ENCODE results near the gene METTL26. TPM values are rescaled to one million over a fixed set of nuclear protein-coding genes. Genes with fewer than 3 reads are reported as not detected.

The METTL26 gene
- polyA plus RNA-seq, 3 donors = 57.1 to 80.9 (median 70.4) TPM

DNA sequence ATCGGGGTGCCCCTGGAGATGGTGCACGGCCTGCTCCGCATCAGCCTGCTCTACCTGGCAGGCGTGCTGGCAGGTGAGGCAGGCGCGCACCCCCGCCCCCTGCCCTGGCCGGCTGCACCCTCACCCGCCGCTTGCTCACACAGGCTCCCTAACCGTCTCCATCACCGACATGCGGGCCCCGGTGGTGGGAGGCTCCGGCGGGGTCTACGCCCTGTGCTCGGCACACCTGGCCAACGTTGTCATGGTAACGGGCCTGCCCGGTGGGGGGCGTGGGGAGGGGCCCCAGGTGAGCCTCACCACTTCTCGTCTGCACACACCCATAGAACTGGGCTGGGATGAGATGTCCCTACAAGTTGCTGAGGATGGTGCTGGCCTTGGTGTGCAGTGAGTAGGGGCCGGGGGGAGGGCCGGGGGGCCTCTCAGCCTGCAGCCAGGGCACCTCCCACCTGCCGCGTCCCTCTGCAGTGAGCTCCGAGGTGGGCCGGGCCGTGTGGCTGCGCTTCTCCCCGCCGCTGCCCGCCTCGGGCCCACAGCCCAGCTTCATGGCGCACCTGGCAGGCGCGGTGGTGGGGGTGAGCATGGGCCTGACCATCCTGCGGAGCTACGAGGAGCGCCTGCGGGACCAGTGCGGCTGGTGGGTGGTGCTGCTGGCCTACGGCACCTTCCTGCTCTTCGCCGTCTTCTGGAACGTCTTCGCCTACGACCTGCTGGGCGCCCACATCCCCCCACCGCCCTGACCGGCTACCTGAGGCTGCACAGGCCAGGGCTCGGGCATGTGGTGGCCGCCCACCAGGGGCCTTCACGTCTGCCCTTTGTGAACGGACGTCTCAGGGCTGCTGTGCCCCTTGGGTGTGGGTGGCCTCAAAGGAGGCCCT is 41.4 kb upstream of the METTL26 start:
- WGBS (ENCODE audit: insufficient coverage) = 78% methylated on average over 36 of the region's 57 CpGs
- H4K20me1 ChIP-seq (ENCODE audit: insufficient read depth, low read length) = peaks cover 47% of the 10 kb centered on the region
- no peak overlapping the region for H2AFZ ChIP-seq (ENCODE audit: insufficient read depth, low read depth, low read length, poor library complexity, severe bottlenecking)
- H3K4me1 ChIP-seq (ENCODE audit: control insufficient read depth in 1 of 2, insufficient read depth in 2 of 2, low read length in 2 of 2) = peaks cover 27 to 43% of the 10 kb centered on the region in 2 donors
- H3K27me3 ChIP-seq (ENCODE audit: control insufficient read depth in 2 of 2, insufficient read depth in 2 of 2, low read length in 2 of 2) = peaks cover 3 to 30% of the 10 kb centered on the region in 2 donors
- H3K79me2 ChIP-seq (ENCODE audit: insufficient read depth, low read length) = peaks cover 22% of the 10 kb centered on the region
- Mint-ChIP-seq H3K27me3 (ENCODE audit: low read depth in 3 of 3) (peaks cover 21 to 38% (median 23%) of the 10 kb centered on the region in 3 donors), H3K9me3 (peaks cover 0 to 5% (median 0%) of the 10 kb centered on the region in 7 donors), H3K27ac (no peak overlapping the region), H3K36me3 (peaks cover 21 to 32% of the 10 kb centered on the region in 2 donors), H3K4me1 (peaks cover 24% of the 10 kb centered on the region), H3K4me3 (peak overlapping the region in 1 of 2 donors; percentile 30)
- no peak overlapping the region for H3K4me3 ChIP-seq (replicated peaks in 1 of 3; ENCODE audit: low read depth in 2 of 3, low read length in 3 of 3)
- TF ChIP-seq, protein P1, sequence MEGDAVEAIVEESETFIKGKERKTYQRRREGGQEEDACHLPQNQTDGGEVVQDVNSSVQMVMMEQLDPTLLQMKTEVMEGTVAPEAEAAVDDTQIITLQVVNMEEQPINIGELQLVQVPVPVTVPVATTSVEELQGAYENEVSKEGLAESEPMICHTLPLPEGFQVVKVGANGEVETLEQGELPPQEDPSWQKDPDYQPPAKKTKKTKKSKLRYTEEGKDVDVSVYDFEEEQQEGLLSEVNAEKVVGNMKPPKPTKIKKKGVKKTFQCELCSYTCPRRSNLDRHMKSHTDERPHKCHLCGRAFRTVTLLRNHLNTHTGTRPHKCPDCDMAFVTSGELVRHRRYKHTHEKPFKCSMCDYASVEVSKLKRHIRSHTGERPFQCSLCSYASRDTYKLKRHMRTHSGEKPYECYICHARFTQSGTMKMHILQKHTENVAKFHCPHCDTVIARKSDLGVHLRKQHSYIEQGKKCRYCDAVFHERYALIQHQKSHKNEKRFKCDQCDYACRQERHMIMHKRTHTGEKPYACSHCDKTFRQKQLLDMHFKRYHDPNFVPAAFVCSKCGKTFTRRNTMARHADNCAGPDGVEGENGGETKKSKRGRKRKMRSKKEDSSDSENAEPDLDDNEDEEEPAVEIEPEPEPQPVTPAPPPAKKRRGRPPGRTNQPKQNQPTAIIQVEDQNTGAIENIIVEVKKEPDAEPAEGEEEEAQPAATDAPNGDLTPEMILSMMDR (IDR thresholded peaks at IDR 0.05) = no peak
- DNase-seq = no peak
- intact Hi-C loops (cut with micrococcal nuclease) = loop anchor here in 1 of 2 donors (2.0 kb wide), 1 partner anchor 15 kb away; no protein-coding TSS in a partner anchor
- no peak overlapping the region for H3K4me2 ChIP-seq (replicated peaks; ENCODE audit: extremely low read depth, low read length, poor library complexity, severe bottlenecking)
- H3K27ac ChIP-seq (ENCODE audit: low read depth in 1 of 2, low read length in 2 of 2) = no peak overlapping the region
- H3K36me3 ChIP-seq (replicated peaks in 1 of 2; ENCODE audit: control insufficient read depth in 1 of 2, insufficient read depth in 2 of 2, low read length in 2 of 2) = peaks cover 23 to 30% of the 10 kb centered on the region in 2 donors
- H3K9me3 ChIP-seq (replicated peaks in 1 of 2; ENCODE audit: control insufficient read depth in 1 of 2, insufficient read depth in 1 of 2, low read length in 2 of 2) = no peaks in the 10 kb centered on the region
- no peak overlapping the region for H3K9ac ChIP-seq (ENCODE audit: insufficient read depth, low read length, poor library complexity, severe bottlenecking)

- Mint-ChIP-seq H3K36me3 (peaks cover 19 to 31% of the 10 kb centered on the region in 2 donors), H3K4me3 (peak overlapping the region in 1 of 2 donors; percentile 78), H3K27ac (no peak overlapping the region), H3K4me1 (peaks cover 23% of the 10 kb centered on the region), H3K27me3 (ENCODE audit: low read depth in 3 of 3) (peaks cover 21 to 38% (median 23%) of the 10 kb centered on the region in 3 donors), H3K9me3 (peaks cover 0 to 5% (median 0%) of the 10 kb centered on the region in 7 donors)
- DNase-seq = no peak
- intact Hi-C loops (cut with micrococcal nuclease) = no loop called here
- Histone ChIP-seq H3K4me1 (ENCODE audit: control insufficient read depth in 1 of 2, insufficient read depth in 2 of 2, low read length in 2 of 2) (peaks cover 26 to 38% of the 10 kb centered on the region in 2 donors), H3K27me3 (ENCODE audit: control insufficient read depth in 2 of 2, insufficient read depth in 2 of 2, low read length in 2 of 2) (peaks cover 3 to 30% of the 10 kb centered on the region in 2 donors), H3K4me3 (replicated peaks in 1 of 3; ENCODE audit: low read depth in 2 of 3, low read length in 3 of 3) (no peak overlapping the region), H3K36me3 (replicated peaks in 1 of 2; ENCODE audit: control insufficient read depth in 1 of 2, insufficient read depth in 2 of 2, low read length in 2 of 2) (peaks cover 23 to 30% of the 10 kb centered on the region in 2 donors), H3K27ac (ENCODE audit: low read depth in 1 of 2, low read length in 2 of 2) (no peak overlapping the region), H3K4me2 (replicated peaks; ENCODE audit: extremely low read depth, low read length, poor library complexity, severe bottlenecking) (no peak overlapping the region), H4K20me1 (ENCODE audit: insufficient read depth, low read length) (peaks cover 45% of the 10 kb centered on the region), H3K9me3 (replicated peaks in 1 of 2; ENCODE audit: control insufficient read depth in 1 of 2, insufficient read depth in 1 of 2, low read length in 2 of 2) (no peaks in the 10 kb centered on the region), H3K79me2 (ENCODE audit: insufficient read depth, low read length) (peaks cover 16% of the 10 kb centered on the region), H2AFZ (ENCODE audit: insufficient read depth, low read depth, low read length, poor library complexity, severe bottlenecking) (no peak overlapping the region), H3K9ac (ENCODE audit: insufficient read depth, low read length, poor library complexity, severe bottlenecking) (no peak overlapping the region)
- 76% methylated on average over 23 of the region's 23 CpGs for WGBS (ENCODE audit: insufficient coverage)
- TF ChIP-seq, protein P1 (IDR thresholded peaks at IDR 0.05) = no peak
These were observed 40.8 kb upstream of the METTL26 start for GRCh38 chr16:676913-677312.

All from CD14-positive monocyte (primary cell).